CD4-positive, alpha-beta memory T cell (primary cell): ENCODE measurements around the gene NRAP. TPM values are rescaled to one million over a fixed set of nuclear protein-coding genes. Genes with fewer than 3 reads are reported as not detected.

Source experiments
- CTCF ChIA-PET: fragments of 350-600 bp; sonication (Branson Sonifier 250); formaldehyde crosslinking; loops from one replicate; lab custom pipeline; 2021; ENCODE audit warnings: inconsistent platforms; ENCODE audit not compliant: partially characterized antibody; lab: Charles Lee
- POLR2A ChIA-PET: fragments of 350-600 bp; sonication (Branson Sonifier 250); formaldehyde crosslinking; loops from one replicate; lab custom pipeline; 2021; ENCODE audit not compliant: partially characterized antibody; lab: Charles Lee
- DNase-seq, 5 donors: peaks; one replicate each; pipeline versions ENCODE4 v3.0.0 to v3.0.0-alpha.2; 2020 to 2022; ENCODE audit warnings: mixed read lengths in 1 of 5
- H3K27ac ChIP-seq: one replicate; pipeline ENCODE4 v1.7.0; 2013; ENCODE audit warnings: low read depth, low read length
- H3K27me3 ChIP-seq: 2 replicates; pipeline ENCODE4 v1.7.0; 2013; ENCODE audit warnings: mild to moderate bottlenecking, low read length, moderate library complexity; ENCODE audit not compliant: insufficient read depth
- H3K36me3 ChIP-seq: 2 replicates; pipeline ENCODE4 v1.7.0; 2013; ENCODE audit warnings: mild to moderate bottlenecking, low read length, moderate library complexity; ENCODE audit not compliant: insufficient read depth
- H3K4me1 ChIP-seq: 2 replicates; pipeline ENCODE4 v1.7.0; 2013; ENCODE audit warnings: mild to moderate bottlenecking, low read length, moderate library complexity; ENCODE audit not compliant: insufficient read depth
- H3K4me3 ChIP-seq, 2 donors: one replicate each; pipeline ENCODE4 v1.7.0; 2013; ENCODE audit warnings: low read length in 2 of 2, mild to moderate bottlenecking in 1 of 2
- H3K9me3 ChIP-seq, 2 donors: one replicate each; pipeline ENCODE4 v1.7.0; 2013; ENCODE audit warnings: low read length in 2 of 2, control low read depth in 1 of 2; ENCODE audit not compliant: control insufficient read depth in 1 of 2
- H3K27ac Mint-ChIP-seq, 7 donors: one replicate each; pipeline ENCODE4 v1.8.0; 2020 to 2021; ENCODE audit warnings: mixed read lengths in 7 of 7, mild to moderate bottlenecking in 6 of 7, inconsistent platforms in 3 of 7, moderate library complexity in 3 of 7
- H3K27me3 Mint-ChIP-seq, 2 donors: one replicate each; pipeline ENCODE4 v1.8.0; 2020 to 2021; ENCODE audit warnings: mixed read lengths in 2 of 2
- H3K36me3 Mint-ChIP-seq, 2 donors: one replicate each; pipeline ENCODE4 v1.8.0; 2020 to 2021; ENCODE audit warnings: mixed read lengths in 2 of 2, inconsistent platforms in 1 of 2, mild to moderate bottlenecking in 1 of 2
- H3K4me1 Mint-ChIP-seq, 4 donors: one replicate each; pipeline ENCODE4 v1.8.0; 2020 to 2021; ENCODE audit warnings: mixed read lengths in 4 of 4, mild to moderate bottlenecking in 1 of 4
- H3K4me3 Mint-ChIP-seq, 8 donors: one replicate each; pipeline ENCODE4 v1.8.0; 2020 to 2021; ENCODE audit warnings: mixed read lengths in 8 of 8, mild to moderate bottlenecking in 7 of 8, moderate library complexity in 6 of 8, inconsistent platforms in 3 of 8
- H3K9me3 Mint-ChIP-seq, 8 donors: one replicate each; pipeline ENCODE4 v1.8.0; 2020 to 2021; ENCODE audit warnings: mixed read lengths in 8 of 8, mild to moderate bottlenecking in 5 of 8, inconsistent platforms in 3 of 8, moderate library complexity in 1 of 8
- intact Hi-C: fragments of 100-400 bp; cut with micrococcal nuclease; formaldehyde crosslinking; loops from one replicate; pipeline ENCODE4 v1.15.1; 2023
- polyA plus RNA-seq, 2 donors: library from polyadenylated mRNA; unstranded; fragments of 300-500 nt; fragmentation: Illumina TruSeq; gene quantifications; one replicate each; pipeline ENCODE4 v1.2.3, GENCODE V29; 2021
- total RNA-seq, 2 experiments: library from RNA; stranded (reverse); gene quantifications; one replicate each; pipeline ENCODE4 v1.2.3, GENCODE V29; 2021

Gene NRAP
- total and polyA plus RNA-seq, 4 experiments from 2014 or later, result not detected

- no peaks in the 10 kb centered on the region for H3K36me3 Mint-ChIP-seq
- POLR2A ChIA-PET, result no interaction called here
Measured at GRCh38 chr10:113562069-113562468, 101.8 kb downstream of the NRAP start.

GRCh38 chr10:113561214-113561613, 102.6 kb downstream of the NRAP start:
- H3K4me3 ChIP-seq, result no peak overlapping the region
- H3K9me3 ChIP-seq, result no peaks in the 10 kb centered on the region
- H3K4me1 ChIP-seq, result no peaks in the 10 kb centered on the region
- no peaks in the 10 kb centered on the region for H3K27me3 ChIP-seq
- Mint-ChIP-seq H3K27me3 (peaks cover 4 to 15% of the 10 kb centered on the region in 2 donors), H3K4me1 (peaks cover 2 to 12% (median 4%) of the 10 kb centered on the region in 4 donors), H3K36me3 (no peaks in the 10 kb centered on the region), H3K9me3 (no peaks in the 10 kb centered on the region), H3K4me3 (no peak overlapping the region), H3K27ac (no peak overlapping the region)
- no peak overlapping the region for H3K27ac ChIP-seq
- DNase-seq, result no peak
- ChIA-PET POLR2A (no interaction called here), CTCF (no interaction called here)
- no peaks in the 10 kb centered on the region for H3K36me3 ChIP-seq
- intact Hi-C loops, result no loop called here

More at GRCh38 chr10:113562069-113562468, 101.8 kb downstream of the NRAP start:
- intact Hi-C loops, result no loop called here
- H3K4me1 Mint-ChIP-seq, result peaks cover 2 to 12% (median 4%) of the 10 kb centered on the region in 4 donors
- H3K27me3 Mint-ChIP-seq, result peaks cover 4 to 12% of the 10 kb centered on the region in 2 donors
- Histone ChIP-seq H3K36me3 (no peaks in the 10 kb centered on the region), H3K4me1 (no peaks in the 10 kb centered on the region), H3K4me3 (no peak overlapping the region), H3K9me3 (no peaks in the 10 kb centered on the region), H3K27ac (no peak overlapping the region), H3K27me3 (no peaks in the 10 kb centered on the region)
- no peaks in the 10 kb centered on the region for H3K9me3 Mint-ChIP-seq
- CTCF ChIA-PET, result interaction anchor here (0.6 to 2.9 kb wide), 9 partner anchors 8 to 1939 kb away, joined by 3 to 31 read pairs (median 4); partner anchors contain the start of gene HABP2
- DNase-seq, result no peak
- no peak overlapping the region for H3K27ac Mint-ChIP-seq
- H3K4me3 Mint-ChIP-seq, result peak overlapping the region in 1 of 8 donors; percentile 29

- ChIA-PET POLR2A (no interaction called here), CTCF (no interaction called here)
- peaks cover 2 to 12% (median 4%) of the 10 kb centered on the region in 4 donors for H3K4me1 Mint-ChIP-seq
- Histone ChIP-seq H3K4me3 (no peak overlapping the region), H3K27ac (no peak overlapping the region), H3K36me3 (no peaks in the 10 kb centered on the region), H3K9me3 (no peaks in the 10 kb centered on the region), H3K27me3 (no peaks in the 10 kb centered on the region), H3K4me1 (no peaks in the 10 kb centered on the region)
- H3K9me3 Mint-ChIP-seq, result no peaks in the 10 kb centered on the region
- peaks cover 7 to 15% of the 10 kb centered on the region in 2 donors for H3K27me3 Mint-ChIP-seq
- no peak for DNase-seq
- H3K36me3 Mint-ChIP-seq, result no peaks in the 10 kb centered on the region
- no peak overlapping the region for H3K27ac Mint-ChIP-seq
- intact Hi-C loops, result no loop called here
- H3K4me3 Mint-ChIP-seq, result no peak overlapping the region
Measured at GRCh38 chr10:113560071-113560470, 103.8 kb downstream of the NRAP start.

- Histone ChIP-seq H3K27ac (no peak overlapping the region), H3K36me3 (no peaks in the 10 kb centered on the region), H3K4me3 (no peak overlapping the region), H3K4me1 (no peaks in the 10 kb centered on the region), H3K27me3 (no peaks in the 10 kb centered on the region), H3K9me3 (no peaks in the 10 kb centered on the region)
- intact Hi-C loops, result no loop called here
- Mint-ChIP-seq H3K4me3 (peak overlapping the region in 2 of 8 donors; percentile 29 to 36), H3K27me3 (peaks cover 9 to 18% of the 10 kb centered on the region in 2 donors), H3K36me3 (no peaks in the 10 kb centered on the region), H3K4me1 (peaks cover 0 to 3% (median 0%) of the 10 kb centered on the region in 4 donors), H3K27ac (no peak overlapping the region), H3K9me3 (no peaks in the 10 kb centered on the region)
- no peak for DNase-seq
- ChIA-PET POLR2A (no interaction called here), CTCF (no interaction called here)
Measured at GRCh38 chr10:113557903-113558321, 105.9 kb downstream of the NRAP start.

- ChIA-PET POLR2A (no interaction called here), CTCF (no interaction called here)
- intact Hi-C loops, result no loop called here
- no peak for DNase-seq
- peaks cover 9 to 18% of the 10 kb centered on the region in 2 donors for H3K27me3 Mint-ChIP-seq
- Histone ChIP-seq H3K36me3 (no peaks in the 10 kb centered on the region), H3K9me3 (no peaks in the 10 kb centered on the region), H3K27me3 (no peaks in the 10 kb centered on the region), H3K4me1 (no peaks in the 10 kb centered on the region), H3K4me3 (no peak overlapping the region), H3K27ac (no peak overlapping the region)
- no peaks in the 10 kb centered on the region for H3K9me3 Mint-ChIP-seq
- H3K4me3 Mint-ChIP-seq, result peak overlapping the region in 1 of 8 donors; percentile 29
- no peaks in the 10 kb centered on the region for H3K4me1 Mint-ChIP-seq
- no peaks in the 10 kb centered on the region for H3K36me3 Mint-ChIP-seq
- no peak overlapping the region for H3K27ac Mint-ChIP-seq
Measured at GRCh38 chr10:113557424-113557862, 106.4 kb downstream of the NRAP start.

- H3K4me1 Mint-ChIP-seq, result no peaks in the 10 kb centered on the region
- intact Hi-C loops, result no loop called here
- no peak overlapping the region for H3K27ac Mint-ChIP-seq
- no peak overlapping the region for H3K4me3 Mint-ChIP-seq
- peaks cover 9 to 20% of the 10 kb centered on the region in 2 donors for H3K27me3 Mint-ChIP-seq
- Histone ChIP-seq H3K9me3 (no peaks in the 10 kb centered on the region), H3K27ac (no peak overlapping the region), H3K27me3 (no peaks in the 10 kb centered on the region), H3K4me3 (no peak overlapping the region), H3K36me3 (no peaks in the 10 kb centered on the region), H3K4me1 (no peaks in the 10 kb centered on the region)
- no peaks in the 10 kb centered on the region for H3K36me3 Mint-ChIP-seq
- POLR2A ChIA-PET, result no interaction called here
- H3K9me3 Mint-ChIP-seq, result no peaks in the 10 kb centered on the region
- DNase-seq, result no peak
- CTCF ChIA-PET, result interaction anchor here (1.1 kb wide), 1 partner anchor 19 kb away, joined by 3 read pairs; no protein-coding TSS in a partner anchor
Measured at GRCh38 chr10:113555751-113556150, 108.1 kb downstream of the NRAP start.

- Histone ChIP-seq H3K4me3 (no peak overlapping the region), H3K36me3 (no peaks in the 10 kb centered on the region), H3K27ac (no peak overlapping the region), H3K27me3 (no peaks in the 10 kb centered on the region), H3K9me3 (no peaks in the 10 kb centered on the region), H3K4me1 (no peaks in the 10 kb centered on the region)
- ChIA-PET CTCF (interaction anchor here (1.1 to 3.0 kb wide), 2 partner anchors 8 to 19 kb away, joined by 3 to 14 read pairs; no protein-coding TSS in a partner anchor), POLR2A (no interaction called here)
- no peak for DNase-seq
- no peak overlapping the region for H3K27ac Mint-ChIP-seq
- peaks cover 9 to 22% of the 10 kb centered on the region in 2 donors for H3K27me3 Mint-ChIP-seq
- no peaks in the 10 kb centered on the region for H3K9me3 Mint-ChIP-seq
- intact Hi-C loops, result no loop called here
- H3K4me3 Mint-ChIP-seq, result no peak overlapping the region
- no peaks in the 10 kb centered on the region for H3K4me1 Mint-ChIP-seq
- H3K36me3 Mint-ChIP-seq, result no peaks in the 10 kb centered on the region
Measured at GRCh38 chr10:113555245-113555644, 108.6 kb downstream of the NRAP start.
